Urothelium cell line (cell line): ENCODE measurements around the gene FMO1.
"Not testable (repeated sequence)": the region's sequence is repeated elsewhere in the genome, so short reads cannot be mapped to it uniquely, and the experiment has no call there.

Experiments used
- DNase-seq: peaks from one replicate; pipeline ENCODE4 v3.0.0; 2011; ENCODE audit warnings: low spot score, mixed read lengths
- FAIRE-seq: peaks from 2 replicates; lab custom pipeline; 2011; peaks lifted over from hg19 to GRCh38; lab: Jason Lieb, UNC

Gene FMO1

GRCh38 chr1:171248302-171248701 is at the start of gene FMO1:
FMO1 (plus strand) TSS chr1:171248494; CDS start chr1:171258088, 9,594 bp downstream.
- FAIRE-seq (no peak), DNase-seq (no peak)

- FAIRE-seq = no peak
Observed at GRCh38 chr1:171204296-171204695, 44.0 kb upstream of the FMO1 start.

GRCh38 chr1:171206204-171206977 is 41.9 kb upstream of the FMO1 start:
- no peak for DNase-seq
- FAIRE-seq = no peak

More at GRCh38 chr1:171204296-171204695, 44.0 kb upstream of the FMO1 start:
- DNase-seq = no peak

- DNase-seq = no peak
- no peak for FAIRE-seq
Observed at GRCh38 chr1:171206978-171207355, 41.3 kb upstream of the FMO1 start.

GRCh38 chr1:171207377-171207776 is 40.9 kb upstream of the FMO1 start:
- DNase-seq = no peak
- FAIRE-seq = no peak

- FAIRE-seq (no peak), DNase-seq (no peak)
Observed at GRCh38 chr1:171210355-171210754, 37.9 kb upstream of the FMO1 start.

- no peak for DNase-seq
- FAIRE-seq = no peak
Observed at GRCh38 chr1:171212607-171213351, 35.5 kb upstream of the FMO1 start.

- FAIRE-seq = no peak
- DNase-seq = no peak
Observed at GRCh38 chr1:171213559-171214454, 34.5 kb upstream of the FMO1 start.

GRCh38 chr1:171217658-171218443 is 30.4 kb upstream of the FMO1 start:
- DNase-seq = no peak
- no peak for FAIRE-seq

- FAIRE-seq = no peak
- DNase-seq = no peak
Observed at GRCh38 chr1:171218661-171219060, 29.6 kb upstream of the FMO1 start.

- FAIRE-seq (no peak), DNase-seq (no peak)
Observed at GRCh38 chr1:171219346-171220080, 28.8 kb upstream of the FMO1 start.

- FAIRE-seq = no peak
- peak; percentile 44 for DNase-seq
Observed at GRCh38 chr1:171220081-171220420, 28.2 kb upstream of the FMO1 start.

- no peak for FAIRE-seq
- peak; percentile 59 for DNase-seq
Observed at GRCh38 chr1:171220581-171221054, 27.7 kb upstream of the FMO1 start.

GRCh38 chr1:171221665-171222591 is 26.4 kb upstream of the FMO1 start:
- no peak for FAIRE-seq
- DNase-seq = no peak

GRCh38 chr1:171222936-171223335 is 25.4 kb upstream of the FMO1 start:
- DNase-seq = no peak
- FAIRE-seq = no peak

GRCh38 chr1:171224257-171224656 is 24.0 kb upstream of the FMO1 start:
- not testable (repeated sequence) for FAIRE-seq, DNase-seq

- DNase-seq = peak; percentile 51
- FAIRE-seq = no peak
Observed at GRCh38 chr1:171226747-171227370, 21.4 kb upstream of the FMO1 start.

GRCh38 chr1:171231326-171231725 is 17.0 kb upstream of the FMO1 start:
- DNase-seq (no peak), FAIRE-seq (no peak)
